ENCODE data around the gene CD47.

- TF ChIP-seq POLR2AphosphoS5 (IDR thresholded peaks at IDR 0.05; ENCODE audit: low read depth, low read length) (no peak), POLR2A (IDR thresholded peaks at IDR 0.05; ENCODE audit: low read depth, low read length) (no peak)
Observed at GRCh38 chr3:107993771-107994170, 97.1 kb downstream of the CD47 start.

All from GM12892 (cell line).